WTC11 (cell line): Measurements from ENCODE around the gene MEST. TPM values are rescaled to one million over a fixed set of nuclear protein-coding genes. Genes with fewer than 3 reads are reported as not detected.

Experiments used
- ATAC-seq: fragments of 200-7000 bp; cut with Tn5 transposase; 2 replicates; pipeline ENCODE4 v1.10.0; 2021; ENCODE audit warnings: mild to moderate bottlenecking, moderate library complexity
- CTCF ChIA-PET: fragments of 300-600 bp; sonication (Branson Sonifier 250); formaldehyde crosslinking; loops from one replicate; lab custom pipeline; 2021; ENCODE audit warnings: antibody characterized with exemption; lab: Charles Lee
- POLR2A ChIA-PET: fragments of 350-600 bp; sonication (Branson Sonifier 250); formaldehyde crosslinking; loops from one replicate; lab custom pipeline; 2021; ENCODE audit warnings: antibody characterized with exemption; lab: Charles Lee
- DNase-seq: peaks from one replicate; pipeline ENCODE4 v3.0.0; 2021; ENCODE audit warnings: low spot score
- H3K27ac Mint-ChIP-seq: 2 replicates; pipeline ENCODE4 v1.8.0; 2021; ENCODE audit warnings: mixed read lengths
- H3K27me3 Mint-ChIP-seq: 2 replicates; pipeline ENCODE4 v1.8.0; 2021; ENCODE audit warnings: low read depth, mild to moderate bottlenecking, moderate library complexity, mixed read lengths
- H3K36me3 Mint-ChIP-seq: 2 replicates; pipeline ENCODE4 v1.8.0; 2021; ENCODE audit warnings: mixed read lengths
- H3K4me1 Mint-ChIP-seq: 2 replicates; pipeline ENCODE4 v1.8.0; 2022; ENCODE audit warnings: mixed read lengths
- H3K4me3 Mint-ChIP-seq: 2 replicates; pipeline ENCODE4 v1.8.0; 2021; ENCODE audit warnings: mild to moderate bottlenecking, moderate library complexity, mixed read lengths
- H3K9me3 Mint-ChIP-seq: 2 replicates; pipeline ENCODE4 v1.8.0; 2021; ENCODE audit warnings: mixed read lengths
- ATF2 ChIP-seq: sonication (generic); formaldehyde crosslinking; IDR thresholded peaks from 2 replicates; pipeline ENCODE4 v1.8.1; 2022; ENCODE audit warnings: low read depth, missing genetic modification reagents, borderline replicate concordance
- ATF6 ChIP-seq: sonication (generic); formaldehyde crosslinking; IDR thresholded peaks from 2 replicates; pipeline ENCODE4 v1.8.1; 2023; ENCODE audit warnings: mild to moderate bottlenecking, missing genetic modification reagents
- CREB1 ChIP-seq: sonication (generic); formaldehyde crosslinking; IDR thresholded peaks from 2 replicates; pipeline ENCODE4 v1.8.0; 2023; ENCODE audit warnings: mild to moderate bottlenecking, missing genetic modification reagents
- E2F5 ChIP-seq: sonication (generic); formaldehyde crosslinking; IDR thresholded peaks from 2 replicates; pipeline ENCODE4 v1.8.1; 2022; ENCODE audit warnings: mild to moderate bottlenecking, moderate library complexity, missing genetic modification reagents
- ELF4 ChIP-seq: sonication (generic); formaldehyde crosslinking; IDR thresholded peaks from 2 replicates; pipeline ENCODE4 v1.8.1; 2022; ENCODE audit warnings: low read depth, mild to moderate bottlenecking, moderate library complexity, missing genetic modification reagents
- ETV6 ChIP-seq: sonication (generic); formaldehyde crosslinking; IDR thresholded peaks from 2 replicates; pipeline ENCODE4 v1.8.1; 2022; ENCODE audit warnings: mild to moderate bottlenecking, missing genetic modification reagents
- FOXJ3 ChIP-seq: sonication (generic); formaldehyde crosslinking; IDR thresholded peaks from 2 replicates; pipeline ENCODE4 v1.9.0; 2021; ENCODE audit warnings: missing genetic modification reagents, mild to moderate bottlenecking, borderline replicate concordance
- FOXK1 ChIP-seq: sonication (generic); formaldehyde crosslinking; IDR thresholded peaks from 2 replicates; pipeline ENCODE4 v1.8.0; 2022; ENCODE audit warnings: mild to moderate bottlenecking, moderate library complexity, missing genetic modification reagents
- GRHL2 ChIP-seq: fragments of 250-450 bp; sonication (Bioruptor Pico); IDR thresholded peaks from 2 replicates; pipeline ENCODE4 v1.8.0; 2022; ENCODE audit warnings: mild to moderate bottlenecking, moderate library complexity; ENCODE audit not compliant: insufficient replicate concordance, severe bottlenecking
- HMGA2 ChIP-seq: fragments of 250-450 bp; sonication (Bioruptor Pico); IDR thresholded peaks from 2 replicates; pipeline ENCODE4 v1.4.0; 2021; ENCODE audit warnings: mild to moderate bottlenecking, moderate library complexity
- HMGXB4 ChIP-seq: sonication (generic); formaldehyde crosslinking; IDR thresholded peaks from 2 replicates; pipeline ENCODE4 v1.8.1; 2023; ENCODE audit warnings: mild to moderate bottlenecking, moderate library complexity, missing genetic modification reagents
- IRF2 ChIP-seq: sonication (generic); formaldehyde crosslinking; IDR thresholded peaks from 2 replicates; pipeline ENCODE4 v1.8.0; 2022; ENCODE audit warnings: low read depth, missing genetic modification reagents, borderline replicate concordance
- NFATC4 ChIP-seq: fragments of 250-450 bp; sonication (Bioruptor Pico); IDR thresholded peaks from 2 replicates; pipeline ENCODE4 v1.9.0; 2021; ENCODE audit warnings: mild to moderate bottlenecking
- NR1H2 ChIP-seq: sonication (generic); formaldehyde crosslinking; IDR thresholded peaks from 2 replicates; pipeline ENCODE4 v1.9.0; 2021; ENCODE audit warnings: mild to moderate bottlenecking, moderate library complexity, missing genetic modification reagents
- PRDM15 ChIP-seq: sonication (generic); formaldehyde crosslinking; IDR thresholded peaks from 2 replicates; pipeline ENCODE4 v1.8.0; 2022; ENCODE audit warnings: missing genetic modification reagents
- TP53 ChIP-seq: sonication (generic); formaldehyde crosslinking; IDR thresholded peaks from 2 replicates; pipeline ENCODE4 v1.8.1; 2023; ENCODE audit warnings: mild to moderate bottlenecking, missing genetic modification reagents
- ZBTB21 ChIP-seq: sonication (generic); formaldehyde crosslinking; IDR thresholded peaks from 2 replicates; pipeline ENCODE4 v1.8.1; 2023; ENCODE audit warnings: mild to moderate bottlenecking, missing genetic modification reagents, borderline replicate concordance
- ZNF232 ChIP-seq: sonication (generic); formaldehyde crosslinking; IDR thresholded peaks from 2 replicates; pipeline ENCODE4 v1.8.0; 2022; ENCODE audit warnings: mild to moderate bottlenecking, missing genetic modification reagents
- ZNF671 ChIP-seq: fragments of 250-450 bp; sonication (Bioruptor Pico); IDR thresholded peaks from 2 replicates; pipeline ENCODE4 v1.8.0; 2021; ENCODE audit warnings: mild to moderate bottlenecking
- total RNA-seq: library from RNA; stranded (reverse); gene quantifications from 3 replicates; pipeline ENCODE4 v1.2.3, GENCODE V29; 2021
- TF ChIP-seq, protein P1 (sequence below): fragments of 250-450 bp; sonication (Bioruptor Pico); IDR thresholded peaks from 2 replicates; pipeline ENCODE4 v1.8.0; 2021; ENCODE audit warnings: mild to moderate bottlenecking
- TF ChIP-seq, protein P2 (sequence below): sonication (generic); formaldehyde crosslinking; IDR thresholded peaks from 2 replicates; pipeline ENCODE4 v1.8.1; 2023; ENCODE audit warnings: mild to moderate bottlenecking, missing genetic modification reagents, borderline replicate concordance
- TF ChIP-seq, protein P3 (sequence below): fragments of 250-450 bp; sonication (Bioruptor Pico); IDR thresholded peaks from 2 replicates; pipeline ENCODE4 v1.9.0; 2021; ENCODE audit warnings: mild to moderate bottlenecking

Gene MEST
- total RNA-seq, 1 experiment from 2014 or later, result 188 TPM

DNA sequence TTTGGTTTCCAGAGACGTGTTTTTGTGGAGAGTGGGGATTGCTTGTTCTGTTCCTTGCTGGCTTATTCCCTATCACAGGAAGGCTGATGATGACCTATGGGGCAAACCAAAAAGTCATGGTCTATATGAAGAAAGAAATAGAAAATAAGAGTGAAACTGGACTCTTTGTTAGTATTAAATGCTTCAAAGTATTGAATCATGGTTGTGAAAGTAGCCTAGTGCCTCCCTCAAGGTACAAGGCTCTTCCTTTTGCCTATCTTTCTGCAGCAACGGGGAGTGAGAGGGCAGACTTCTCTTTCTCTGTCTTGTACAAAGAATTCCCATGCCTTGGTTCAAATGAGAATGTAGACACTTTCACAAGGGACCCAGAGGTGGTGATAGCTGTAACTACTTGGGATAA, 9.0 kb downstream of the MEST start (continued):
- no peak for TF ChIP-seq FOXJ3
- no peak for TF ChIP-seq ATF2 (CRISPR knock-in tag)
- no peak for TF ChIP-seq E2F5 (CRISPR knock-in tag)
- no peak for TF ChIP-seq NFATC4 (CRISPR knock-in tag)
- no peak for TF ChIP-seq ETV6 (CRISPR knock-in tag)
- TF ChIP-seq, protein P1, sequence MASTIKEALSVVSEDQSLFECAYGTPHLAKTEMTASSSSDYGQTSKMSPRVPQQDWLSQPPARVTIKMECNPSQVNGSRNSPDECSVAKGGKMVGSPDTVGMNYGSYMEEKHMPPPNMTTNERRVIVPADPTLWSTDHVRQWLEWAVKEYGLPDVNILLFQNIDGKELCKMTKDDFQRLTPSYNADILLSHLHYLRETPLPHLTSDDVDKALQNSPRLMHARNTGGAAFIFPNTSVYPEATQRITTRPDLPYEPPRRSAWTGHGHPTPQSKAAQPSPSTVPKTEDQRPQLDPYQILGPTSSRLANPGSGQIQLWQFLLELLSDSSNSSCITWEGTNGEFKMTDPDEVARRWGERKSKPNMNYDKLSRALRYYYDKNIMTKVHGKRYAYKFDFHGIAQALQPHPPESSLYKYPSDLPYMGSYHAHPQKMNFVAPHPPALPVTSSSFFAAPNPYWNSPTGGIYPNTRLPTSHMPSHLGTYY (CRISPR knock-in tag), result no peak
- TF ChIP-seq, protein P2, sequence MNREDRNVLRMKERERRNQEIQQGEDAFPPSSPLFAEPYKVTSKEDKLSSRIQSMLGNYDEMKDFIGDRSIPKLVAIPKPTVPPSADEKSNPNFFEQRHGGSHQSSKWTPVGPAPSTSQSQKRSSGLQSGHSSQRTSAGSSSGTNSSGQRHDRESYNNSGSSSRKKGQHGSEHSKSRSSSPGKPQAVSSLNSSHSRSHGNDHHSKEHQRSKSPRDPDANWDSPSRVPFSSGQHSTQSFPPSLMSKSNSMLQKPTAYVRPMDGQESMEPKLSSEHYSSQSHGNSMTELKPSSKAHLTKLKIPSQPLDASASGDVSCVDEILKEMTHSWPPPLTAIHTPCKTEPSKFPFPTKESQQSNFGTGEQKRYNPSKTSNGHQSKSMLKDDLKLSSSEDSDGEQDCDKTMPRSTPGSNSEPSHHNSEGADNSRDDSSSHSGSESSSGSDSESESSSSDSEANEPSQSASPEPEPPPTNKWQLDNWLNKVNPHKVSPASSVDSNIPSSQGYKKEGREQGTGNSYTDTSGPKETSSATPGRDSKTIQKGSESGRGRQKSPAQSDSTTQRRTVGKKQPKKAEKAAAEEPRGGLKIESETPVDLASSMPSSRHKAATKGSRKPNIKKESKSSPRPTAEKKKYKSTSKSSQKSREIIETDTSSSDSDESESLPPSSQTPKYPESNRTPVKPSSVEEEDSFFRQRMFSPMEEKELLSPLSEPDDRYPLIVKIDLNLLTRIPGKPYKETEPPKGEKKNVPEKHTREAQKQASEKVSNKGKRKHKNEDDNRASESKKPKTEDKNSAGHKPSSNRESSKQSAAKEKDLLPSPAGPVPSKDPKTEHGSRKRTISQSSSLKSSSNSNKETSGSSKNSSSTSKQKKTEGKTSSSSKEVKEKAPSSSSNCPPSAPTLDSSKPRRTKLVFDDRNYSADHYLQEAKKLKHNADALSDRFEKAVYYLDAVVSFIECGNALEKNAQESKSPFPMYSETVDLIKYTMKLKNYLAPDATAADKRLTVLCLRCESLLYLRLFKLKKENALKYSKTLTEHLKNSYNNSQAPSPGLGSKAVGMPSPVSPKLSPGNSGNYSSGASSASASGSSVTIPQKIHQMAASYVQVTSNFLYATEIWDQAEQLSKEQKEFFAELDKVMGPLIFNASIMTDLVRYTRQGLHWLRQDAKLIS (CRISPR knock-in tag), result no peak
- TF ChIP-seq PRDM15 (CRISPR knock-in tag), result no peak
- no peak for TF ChIP-seq ZNF232 (CRISPR knock-in tag)
- TF ChIP-seq, protein P3, sequence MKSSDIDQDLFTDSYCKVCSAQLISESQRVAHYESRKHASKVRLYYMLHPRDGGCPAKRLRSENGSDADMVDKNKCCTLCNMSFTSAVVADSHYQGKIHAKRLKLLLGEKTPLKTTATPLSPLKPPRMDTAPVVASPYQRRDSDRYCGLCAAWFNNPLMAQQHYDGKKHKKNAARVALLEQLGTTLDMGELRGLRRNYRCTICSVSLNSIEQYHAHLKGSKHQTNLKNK, result no peak
- TF ChIP-seq ZNF671, result no peak
- no peak for TF ChIP-seq ZBTB21
- no peak for TF ChIP-seq HMGA2 (CRISPR knock-in tag)
- no peak for TF ChIP-seq HMGXB4 (CRISPR knock-in tag)

GRCh38 chr7:130505753-130506152, 13.9 kb downstream of the MEST start:
- no peaks in the 10 kb centered on the region for H3K27me3 Mint-ChIP-seq
- CTCF ChIA-PET, result no interaction called here
- H3K4me1 Mint-ChIP-seq, result no peaks in the 10 kb centered on the region
- DNase-seq (no peak), ATAC-seq (no peak)
- no peaks in the 10 kb centered on the region for H3K9me3 Mint-ChIP-seq
- no peak overlapping the region for H3K27ac Mint-ChIP-seq
- POLR2A ChIA-PET, result no interaction called here
- H3K4me3 Mint-ChIP-seq, result no peak overlapping the region
- H3K36me3 Mint-ChIP-seq, result peaks cover 45% of the 10 kb centered on the region
- no peak for TF ChIP-seq FOXK1
- TF ChIP-seq IRF2 (CRISPR knock-in tag), result no peak
- no peak for TF ChIP-seq TP53
- no peak for TF ChIP-seq GRHL2 (CRISPR knock-in tag)
- TF ChIP-seq CREB1, result no peak
- TF ChIP-seq NR1H2, result no peak
- no peak for TF ChIP-seq ATF6
- TF ChIP-seq ELF4 (CRISPR knock-in tag), result no peak
